ENCODE results near the gene VSTM4.

The VSTM4 gene

DNA sequence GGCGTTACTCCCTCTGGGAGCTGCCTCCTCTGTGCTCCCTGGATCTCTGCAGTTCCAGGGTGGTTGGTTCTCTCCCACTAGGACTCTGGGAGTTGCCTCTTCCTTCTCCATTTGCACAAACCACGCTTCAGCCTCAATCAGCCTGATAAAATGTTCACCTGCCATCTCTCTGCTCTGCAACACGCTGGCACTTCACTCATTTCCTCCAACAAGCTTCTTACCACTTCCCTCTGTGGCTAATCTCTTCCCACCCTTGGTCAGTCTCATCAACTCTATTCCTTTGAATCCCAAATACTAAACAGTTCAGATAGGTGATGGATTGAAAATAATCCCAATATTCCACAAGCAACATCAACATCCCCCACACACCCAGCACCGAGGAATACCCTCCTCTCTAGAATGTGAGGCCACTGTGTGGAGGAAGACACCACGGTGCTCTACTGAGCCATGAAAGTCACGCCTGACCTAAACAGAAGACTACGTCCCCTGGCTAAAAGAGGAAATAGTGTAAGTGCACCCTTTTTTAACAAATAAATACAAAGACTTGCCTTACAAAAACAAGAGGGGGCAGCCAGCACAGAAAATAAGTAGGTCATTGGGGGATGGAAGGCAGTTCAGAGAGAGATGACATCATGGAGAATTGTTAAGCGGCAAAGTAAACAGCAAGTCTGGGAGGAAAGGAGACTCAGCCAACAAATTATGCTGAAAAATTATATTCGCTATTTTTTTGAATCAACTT, 20.4 kb upstream of the VSTM4 start:
- no peak overlapping the region for H3K4me3 ChIP-seq (ENCODE audit: low read depth in 1 of 2, low read length in 2 of 2)
- no peak overlapping the region for H3K9ac ChIP-seq (ENCODE audit: low read depth, low read length)
- no peak overlapping the region for H2AFZ ChIP-seq (ENCODE audit: low read depth, low read length)
- H3K27me3 ChIP-seq (ENCODE audit: insufficient read depth, low read length, poor library complexity), result no peaks in the 10 kb centered on the region
- TF ChIP-seq, protein P1, sequence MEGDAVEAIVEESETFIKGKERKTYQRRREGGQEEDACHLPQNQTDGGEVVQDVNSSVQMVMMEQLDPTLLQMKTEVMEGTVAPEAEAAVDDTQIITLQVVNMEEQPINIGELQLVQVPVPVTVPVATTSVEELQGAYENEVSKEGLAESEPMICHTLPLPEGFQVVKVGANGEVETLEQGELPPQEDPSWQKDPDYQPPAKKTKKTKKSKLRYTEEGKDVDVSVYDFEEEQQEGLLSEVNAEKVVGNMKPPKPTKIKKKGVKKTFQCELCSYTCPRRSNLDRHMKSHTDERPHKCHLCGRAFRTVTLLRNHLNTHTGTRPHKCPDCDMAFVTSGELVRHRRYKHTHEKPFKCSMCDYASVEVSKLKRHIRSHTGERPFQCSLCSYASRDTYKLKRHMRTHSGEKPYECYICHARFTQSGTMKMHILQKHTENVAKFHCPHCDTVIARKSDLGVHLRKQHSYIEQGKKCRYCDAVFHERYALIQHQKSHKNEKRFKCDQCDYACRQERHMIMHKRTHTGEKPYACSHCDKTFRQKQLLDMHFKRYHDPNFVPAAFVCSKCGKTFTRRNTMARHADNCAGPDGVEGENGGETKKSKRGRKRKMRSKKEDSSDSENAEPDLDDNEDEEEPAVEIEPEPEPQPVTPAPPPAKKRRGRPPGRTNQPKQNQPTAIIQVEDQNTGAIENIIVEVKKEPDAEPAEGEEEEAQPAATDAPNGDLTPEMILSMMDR (IDR thresholded peaks at IDR 0.05; ENCODE audit: borderline replicate concordance, extremely low read depth, low read length, poor library complexity, severe bottlenecking), result no peak
- no peak for TF ChIP-seq EZH2 (IDR thresholded peaks at IDR 0.05; ENCODE audit: borderline replicate concordance, low read depth, low read length, severe bottlenecking)
- no peak overlapping the region for H3K4me2 ChIP-seq (ENCODE audit: insufficient read depth, low read length)
- H3K9me3 ChIP-seq (ENCODE audit: insufficient read depth, low read length, severe bottlenecking), result no peaks in the 10 kb centered on the region
- DNase-seq, result no peak
- H3K36me3 ChIP-seq (ENCODE audit: insufficient read depth, low read length), result no peaks in the 10 kb centered on the region
- H3K4me1 ChIP-seq (ENCODE audit: insufficient read depth, low read length), result peaks cover 5% of the 10 kb centered on the region
- no peak for ATAC-seq (ENCODE audit: insufficient read depth, low read depth)
- no peaks in the 10 kb centered on the region for H4K20me1 ChIP-seq (ENCODE audit: insufficient read depth, low read length)
- no peaks in the 10 kb centered on the region for H3K79me2 ChIP-seq (ENCODE audit: insufficient read depth, low read length)
- no peak overlapping the region for H3K27ac ChIP-seq (ENCODE audit: low read length)

GRCh38 chr10:49134327-49134726, 19.0 kb upstream of the VSTM4 start:
- Histone ChIP-seq H3K4me1 (ENCODE audit: insufficient read depth, low read length) (peaks cover 5% of the 10 kb centered on the region), H3K36me3 (ENCODE audit: insufficient read depth, low read length) (no peaks in the 10 kb centered on the region), H4K20me1 (ENCODE audit: insufficient read depth, low read length) (no peaks in the 10 kb centered on the region), H3K27ac (ENCODE audit: low read length) (no peak overlapping the region), H3K9me3 (ENCODE audit: insufficient read depth, low read length, severe bottlenecking) (no peaks in the 10 kb centered on the region), H3K27me3 (ENCODE audit: insufficient read depth, low read length, poor library complexity) (no peaks in the 10 kb centered on the region), H3K79me2 (ENCODE audit: insufficient read depth, low read length) (no peaks in the 10 kb centered on the region), H3K4me3 (ENCODE audit: low read depth in 1 of 2, low read length in 2 of 2) (no peak overlapping the region), H3K4me2 (ENCODE audit: insufficient read depth, low read length) (no peak overlapping the region), H3K9ac (ENCODE audit: low read depth, low read length) (no peak overlapping the region), H2AFZ (ENCODE audit: low read depth, low read length) (no peak overlapping the region)
- no peak for TF ChIP-seq EZH2 (IDR thresholded peaks at IDR 0.05; ENCODE audit: borderline replicate concordance, low read depth, low read length, severe bottlenecking)
- TF ChIP-seq, protein P1 (IDR thresholded peaks at IDR 0.05; ENCODE audit: borderline replicate concordance, extremely low read depth, low read length, poor library complexity, severe bottlenecking), result no peak
- peak; percentile 76 for ATAC-seq (ENCODE audit: insufficient read depth, low read depth)
- peak; percentile 16 for DNase-seq

- no peak for DNase-seq
- H3K27ac ChIP-seq (ENCODE audit: low read length), result no peak within 1 kb of the TSS
- no peak within 1 kb of the TSS for H3K4me3 ChIP-seq (ENCODE audit: low read depth in 1 of 2, low read length in 2 of 2)
- no peak within 1 kb of the TSS for H2AFZ ChIP-seq (ENCODE audit: low read depth, low read length)
- no peak within 1 kb of the TSS for H3K4me2 ChIP-seq (ENCODE audit: insufficient read depth, low read length)
- no peak within 1 kb of the TSS for H3K9ac ChIP-seq (ENCODE audit: low read depth, low read length)
- H3K36me3 ChIP-seq (ENCODE audit: insufficient read depth, low read length), result no peaks in the 10 kb centered on the region
- no peaks in the 10 kb centered on the region for H3K9me3 ChIP-seq (ENCODE audit: insufficient read depth, low read length, severe bottlenecking)
- no peaks in the 10 kb centered on the region for H4K20me1 ChIP-seq (ENCODE audit: insufficient read depth, low read length)
- peaks cover 5% of the 10 kb centered on the region for H3K4me1 ChIP-seq (ENCODE audit: insufficient read depth, low read length)
- no peak for ATAC-seq (ENCODE audit: insufficient read depth, low read depth)
- no peaks in the 10 kb centered on the region for H3K27me3 ChIP-seq (ENCODE audit: insufficient read depth, low read length, poor library complexity)
- no peaks in the 10 kb centered on the region for H3K79me2 ChIP-seq (ENCODE audit: insufficient read depth, low read length)
- no peak for TF ChIP-seq EZH2 (IDR thresholded peaks at IDR 0.05; ENCODE audit: borderline replicate concordance, low read depth, low read length, severe bottlenecking)
- TF ChIP-seq, protein P1 (IDR thresholded peaks at IDR 0.05; ENCODE audit: borderline replicate concordance, extremely low read depth, low read length, poor library complexity, severe bottlenecking), result no peak
Observed at GRCh38 chr10:49133706-49134248, 18.5 kb upstream of the VSTM4 start, which contains the start of gene FAM170B. Gene FAM170B (minus strand): TSS chr10:49134021. CDS start chr10:49133918, 103 bp downstream.

All from DND-41 (cell line).